ENCODE results near the gene CAMK2B.

- no peak for TF ChIP-seq EZH2 (IDR thresholded peaks at IDR 0.05; ENCODE audit: borderline replicate concordance, low read depth, low read length, severe bottlenecking)
- no peak for TF ChIP-seq CTCF (IDR thresholded peaks at IDR 0.05; ENCODE audit: borderline replicate concordance, extremely low read depth, low read length, poor library complexity, severe bottlenecking)
These were observed 101.9 kb downstream of the CAMK2B start for GRCh38 chr7:44223362-44224079.
